Measurements from ENCODE around the gene TRPM4. TPM values are rescaled to one million over a fixed set of nuclear protein-coding genes. Genes with fewer than 3 reads are reported as not detected.

The TRPM4 gene
- total RNA-seq, 1 donor: 15.0 TPM

- no peak overlapping the region for H3K4me3 ChIP-seq (ENCODE audit: low read depth, low read length)
- TF ChIP-seq CTCF (IDR thresholded peaks at IDR 0.05; ENCODE audit: insufficient read depth, low read length): no peak
- DNase-seq (ENCODE audit: low read depth): no peak
Observed at GRCh38 chr19:49249933-49250332, 92.3 kb downstream of the TRPM4 start.

GRCh38 chr19:49255674-49256073 lies 98.1 kb downstream of the TRPM4 start:
- no peak for TF ChIP-seq CTCF (IDR thresholded peaks at IDR 0.05; ENCODE audit: insufficient read depth, low read length)
- no peak overlapping the region for H3K4me3 ChIP-seq (ENCODE audit: low read depth, low read length)

GRCh38 chr19:49256691-49257090 lies 99.1 kb downstream of the TRPM4 start:
- no peak for TF ChIP-seq CTCF (IDR thresholded peaks at IDR 0.05; ENCODE audit: insufficient read depth, low read length)
- peak; percentile 1 for DNase-seq (ENCODE audit: low read depth)
- H3K4me3 ChIP-seq (ENCODE audit: low read depth, low read length): no peak overlapping the region

More at GRCh38 chr19:49255674-49256073, 98.1 kb downstream of the TRPM4 start:
- no peak for DNase-seq (ENCODE audit: low read depth)

Other genes starting within 250 kb of the TRPM4 start
- gene DHDH, start 224.1 kb upstream of the TRPM4 start, total RNA-seq (ENCODE audit: low replicate concordance): not detected in 2 replicates
- 15.5 and 45.8 TPM in 2 replicates for gene BAX, start 202.9 kb upstream of the TRPM4 start, total RNA-seq (ENCODE audit: low replicate concordance)
- 5,494 and 8,302 TPM in 2 replicates for gene FTL, start 192.5 kb upstream of the TRPM4 start, total RNA-seq (ENCODE audit: low replicate concordance)
- 5.5 and 38.6 TPM in 2 replicates for gene GYS1, start 164.5 kb upstream of the TRPM4 start, total RNA-seq (ENCODE audit: low replicate concordance)
- 16.3 and 119 TPM in 2 replicates for gene RUVBL2, start 163.9 kb upstream of the TRPM4 start, total RNA-seq (ENCODE audit: low replicate concordance)
- not detected in 2 replicates for gene LHB, start 140.7 kb upstream of the TRPM4 start, total RNA-seq (ENCODE audit: low replicate concordance)
- gene CGB3, start 133.5 kb upstream of the TRPM4 start, total RNA-seq (ENCODE audit: low replicate concordance): not detected in 2 replicates
- gene CGB2, start 125.9 kb upstream of the TRPM4 start, total RNA-seq (ENCODE audit: low replicate concordance): not detected in 2 replicates
- gene CGB1, start 120.9 kb upstream of the TRPM4 start, total RNA-seq (ENCODE audit: low replicate concordance): not detected in 2 replicates
- not detected in 2 replicates for gene CGB5, start 113.9 kb upstream of the TRPM4 start, total RNA-seq (ENCODE audit: low replicate concordance)
- not detected in 2 replicates for gene CGB8, start 108.7 kb upstream of the TRPM4 start, total RNA-seq (ENCODE audit: low replicate concordance)
- 0.09 TPM in 1 of 2 replicates, not detected in the other for gene CGB7, start 100.0 kb upstream of the TRPM4 start, total RNA-seq (ENCODE audit: low replicate concordance)
- not detected in 2 replicates for gene NTF4, start 93.0 kb upstream of the TRPM4 start, total RNA-seq (ENCODE audit: low replicate concordance)
- gene KCNA7, start 85.1 kb upstream of the TRPM4 start, total RNA-seq (ENCODE audit: low replicate concordance): not detected in 2 replicates
- gene SNRNP70, start 72.3 kb upstream of the TRPM4 start, total RNA-seq (ENCODE audit: low replicate concordance): 111 and 129 TPM in 2 replicates
- 2.2 and 3.7 TPM in 2 replicates for gene LIN7B, start 43.4 kb upstream of the TRPM4 start, total RNA-seq (ENCODE audit: low replicate concordance)
- gene C19orf73, start 38.6 kb upstream of the TRPM4 start, total RNA-seq (ENCODE audit: low replicate concordance): 0.41 and 0.54 TPM in 2 replicates
- gene PPFIA3, start 38.2 kb upstream of the TRPM4 start, total RNA-seq (ENCODE audit: low replicate concordance): 0.99 and 2.4 TPM in 2 replicates
- not detected in 2 replicates for gene HRC, start 2.4 kb upstream of the TRPM4 start, total RNA-seq (ENCODE audit: low replicate concordance)
- 0.09 TPM in 1 of 2 replicates, not detected in the other for gene SLC6A16, start 167.4 kb downstream of the TRPM4 start, total RNA-seq (ENCODE audit: low replicate concordance)
- not detected in 2 replicates for gene CD37, start 177.6 kb downstream of the TRPM4 start, total RNA-seq (ENCODE audit: low replicate concordance)
- 19.2 and 22.3 TPM in 2 replicates for gene TEAD2, start 204.6 kb downstream of the TRPM4 start, total RNA-seq (ENCODE audit: low replicate concordance)
- 0.18 TPM in 1 of 2 replicates, not detected in the other for gene DKKL1, start 206.1 kb downstream of the TRPM4 start, total RNA-seq (ENCODE audit: low replicate concordance)
- gene KASH5, start 230.5 kb downstream of the TRPM4 start, total RNA-seq (ENCODE audit: low replicate concordance): not detected in 2 replicates

Measured in fibroblast of the aortic adventitia (primary cell).